Measurements from ENCODE around the gene NACC2.
"Not testable (repeated sequence)": the region's sequence is repeated elsewhere in the genome, so short reads cannot be mapped to it uniquely, and the experiment has no call there.

The NACC2 gene

DNA sequence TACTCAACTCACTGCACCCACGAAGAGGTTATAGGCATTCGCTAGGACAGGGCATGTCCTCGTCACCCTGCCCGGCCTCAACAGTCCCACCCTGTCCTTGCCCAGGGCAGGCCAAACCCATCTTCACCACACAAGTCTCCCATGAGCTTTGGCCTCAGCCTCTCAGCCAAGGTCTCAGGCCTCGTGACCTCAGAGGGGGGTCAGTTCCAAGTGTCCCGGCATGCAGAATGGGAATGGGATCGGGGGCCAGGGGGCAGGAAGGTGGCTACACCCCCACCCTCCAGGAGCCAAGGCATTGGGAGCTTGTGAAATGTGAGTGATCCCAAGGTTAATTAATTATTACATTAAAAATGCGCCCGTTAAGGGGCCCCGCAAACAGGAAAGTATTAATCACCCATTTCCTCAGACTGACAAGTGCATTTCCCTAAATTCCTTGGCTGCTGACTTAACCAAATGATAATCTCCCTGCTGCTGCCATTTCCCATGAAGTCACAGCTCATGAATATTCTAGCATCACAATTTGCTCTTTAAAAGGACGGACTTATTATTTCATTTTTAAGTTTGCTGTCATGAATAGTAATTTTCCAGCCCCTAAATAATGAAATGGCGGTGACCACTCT lies 125.9 kb downstream of the NACC2 start:
- Histone ChIP-seq H3K56ac (ENCODE audit: low read length) (no peak overlapping the region), H3K4ac (ENCODE audit: low read depth, low read length) (no peak overlapping the region), H3K4me2 (ENCODE audit: low read length) (no peak overlapping the region), H3K23ac (ENCODE audit: low read length) (no peak overlapping the region), H2BK15ac (replicated peaks; ENCODE audit: low read depth) (no peak overlapping the region), H2BK120ac (ENCODE audit: low read depth, low read length) (no peak overlapping the region), H3K27ac (ENCODE audit: low read depth, low read length) (no peak overlapping the region), H3K9ac (ENCODE audit: low read length) (no peak overlapping the region), H3K79me1 (ENCODE audit: low read length) (no peaks in the 10 kb centered on the region), H2AK5ac (ENCODE audit: low read length) (no peak overlapping the region), H3K18ac (ENCODE audit: low read length) (no peak overlapping the region), H3K79me2 (ENCODE audit: control insufficient read depth, insufficient read depth, low read length) (no peaks in the 10 kb centered on the region), H4K5ac (ENCODE audit: low read length) (no peak overlapping the region), H2BK5ac (ENCODE audit: low read length) (no peak overlapping the region), H3K4me3 (ENCODE audit: low read length) (no peak overlapping the region), H3K27me3 (ENCODE audit: insufficient read depth, low read length, poor library complexity) (no peaks in the 10 kb centered on the region), H3K4me1 (ENCODE audit: control insufficient read depth, low read depth, low read length) (no peaks in the 10 kb centered on the region), H3K36me3 (ENCODE audit: control insufficient read depth, insufficient read depth, low read length) (no peaks in the 10 kb centered on the region), H4K8ac (ENCODE audit: low read depth, low read length) (no peak overlapping the region)
- WGBS (ENCODE audit: extremely low coverage, insufficient coverage, low lambda C conversion rate), result no CpG with 5 or more reads among the region's 12 CpGs
- DNase-seq, result no peak

DNA sequence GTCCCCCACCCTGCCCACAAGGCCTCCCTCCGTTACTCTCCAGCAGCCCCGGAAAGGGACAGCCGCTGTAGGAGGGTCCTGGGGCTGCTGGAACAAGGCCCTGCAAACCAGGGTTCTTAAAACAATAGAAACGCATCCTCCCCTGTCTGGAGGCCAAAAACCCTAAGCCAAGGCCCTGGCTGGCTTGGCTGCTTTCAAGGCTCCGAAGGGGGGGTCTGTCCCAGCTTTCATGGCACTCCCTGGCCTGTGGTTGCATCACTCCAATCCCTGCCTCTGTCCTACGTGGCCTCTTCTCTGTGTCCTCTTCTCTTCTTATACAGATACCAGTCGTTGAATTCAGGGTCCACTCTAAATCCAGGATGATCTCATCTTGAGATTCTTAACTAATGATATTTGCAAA lies 126.5 kb downstream of the NACC2 start:
- Histone ChIP-seq H3K18ac (ENCODE audit: low read length) (no peak overlapping the region), H2BK5ac (ENCODE audit: low read length) (no peak overlapping the region), H2BK120ac (ENCODE audit: low read depth, low read length) (no peak overlapping the region), H3K27me3 (ENCODE audit: insufficient read depth, low read length, poor library complexity) (no peaks in the 10 kb centered on the region), H3K79me2 (ENCODE audit: control insufficient read depth, insufficient read depth, low read length) (no peaks in the 10 kb centered on the region), H3K27ac (ENCODE audit: low read depth, low read length) (no peak overlapping the region), H3K56ac (ENCODE audit: low read length) (no peak overlapping the region), H2BK15ac (replicated peaks; ENCODE audit: low read depth) (no peak overlapping the region), H3K4me3 (ENCODE audit: low read length) (no peak overlapping the region), H4K8ac (ENCODE audit: low read depth, low read length) (no peak overlapping the region), H3K9ac (ENCODE audit: low read length) (no peak overlapping the region), H2AK5ac (ENCODE audit: low read length) (no peak overlapping the region), H3K4me2 (ENCODE audit: low read length) (no peak overlapping the region), H3K36me3 (ENCODE audit: control insufficient read depth, insufficient read depth, low read length) (no peaks in the 10 kb centered on the region), H4K5ac (ENCODE audit: low read length) (no peak overlapping the region), H3K4ac (ENCODE audit: low read depth, low read length) (no peak overlapping the region), H3K4me1 (ENCODE audit: control insufficient read depth, low read depth, low read length) (no peaks in the 10 kb centered on the region), H3K79me1 (ENCODE audit: low read length) (no peaks in the 10 kb centered on the region), H3K23ac (ENCODE audit: low read length) (no peak overlapping the region)
- no CpG with 5 or more reads among the region's 7 CpGs for WGBS (ENCODE audit: extremely low coverage, insufficient coverage, low lambda C conversion rate)
- no peak for DNase-seq

DNA sequence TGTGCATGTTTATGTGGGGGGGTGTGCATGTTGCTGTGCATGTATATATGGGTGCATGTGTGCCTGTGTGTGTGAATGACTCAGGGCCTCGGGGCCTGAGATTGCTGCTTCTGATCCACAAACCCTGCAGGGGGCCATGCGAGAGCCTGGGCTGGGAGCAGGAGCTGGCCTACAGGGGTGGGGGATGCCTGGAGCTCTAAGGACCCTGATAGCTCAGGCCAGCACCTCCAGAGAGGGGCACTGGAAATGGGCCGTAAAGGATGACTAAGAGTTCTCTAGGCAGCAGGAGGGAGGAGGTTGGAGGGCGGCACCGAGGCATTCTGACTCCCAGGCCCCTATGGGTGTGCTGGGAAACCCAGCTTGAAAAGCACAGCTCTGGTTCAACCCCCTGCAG lies 127.0 kb downstream of the NACC2 start:
- no peak overlapping the region for H4K5ac ChIP-seq (ENCODE audit: low read length)
- H3K4me1 ChIP-seq (ENCODE audit: control insufficient read depth, low read depth, low read length), result no peaks in the 10 kb centered on the region
- no peak overlapping the region for H4K8ac ChIP-seq (ENCODE audit: low read depth, low read length)
- H3K23ac ChIP-seq (ENCODE audit: low read length), result no peak overlapping the region
- no CpG with 5 or more reads among the region's 5 CpGs for WGBS (ENCODE audit: extremely low coverage, insufficient coverage, low lambda C conversion rate)
- no peaks in the 10 kb centered on the region for H3K79me2 ChIP-seq (ENCODE audit: control insufficient read depth, insufficient read depth, low read length)
- no peak overlapping the region for H3K27ac ChIP-seq (ENCODE audit: low read depth, low read length)
- H3K79me1 ChIP-seq (ENCODE audit: low read length), result no peaks in the 10 kb centered on the region
- H3K36me3 ChIP-seq (ENCODE audit: control insufficient read depth, insufficient read depth, low read length), result no peaks in the 10 kb centered on the region
- H3K9ac ChIP-seq (ENCODE audit: low read length), result no peak overlapping the region
- H3K56ac ChIP-seq (ENCODE audit: low read length), result no peak overlapping the region
- H2BK120ac ChIP-seq (ENCODE audit: low read depth, low read length), result no peak overlapping the region
- H3K4me2 ChIP-seq (ENCODE audit: low read length), result no peak overlapping the region
- H3K4ac ChIP-seq (ENCODE audit: low read depth, low read length), result no peak overlapping the region
- DNase-seq, result peak; percentile 31
- no peak overlapping the region for H2BK15ac ChIP-seq (replicated peaks; ENCODE audit: low read depth)
- H3K27me3 ChIP-seq (ENCODE audit: insufficient read depth, low read length, poor library complexity), result no peaks in the 10 kb centered on the region
- no peak overlapping the region for H2AK5ac ChIP-seq (ENCODE audit: low read length)
- H3K4me3 ChIP-seq (ENCODE audit: low read length), result no peak overlapping the region
- no peak overlapping the region for H3K18ac ChIP-seq (ENCODE audit: low read length)
- no peak overlapping the region for H2BK5ac ChIP-seq (ENCODE audit: low read length)

GRCh38 chr9:135966916-135967260 lies 128.2 kb downstream of the NACC2 start:
- not testable (repeated sequence) for H3K79me2 ChIP-seq (ENCODE audit: control insufficient read depth, insufficient read depth, low read length); H3K23ac ChIP-seq (ENCODE audit: low read length); H3K4ac ChIP-seq (ENCODE audit: low read depth, low read length); DNase-seq; H3K4me3 ChIP-seq (ENCODE audit: low read length); H3K79me1 ChIP-seq (ENCODE audit: low read length); H3K18ac ChIP-seq (ENCODE audit: low read length); H3K36me3 ChIP-seq (ENCODE audit: control insufficient read depth, insufficient read depth, low read length); H2BK15ac ChIP-seq (replicated peaks; ENCODE audit: low read depth); H2BK120ac ChIP-seq (ENCODE audit: low read depth, low read length); H3K27ac ChIP-seq (ENCODE audit: low read depth, low read length); H3K9ac ChIP-seq (ENCODE audit: low read length); H4K5ac ChIP-seq (ENCODE audit: low read length); H2BK5ac ChIP-seq (ENCODE audit: low read length); H3K4me2 ChIP-seq (ENCODE audit: low read length); H3K4me1 ChIP-seq (ENCODE audit: control insufficient read depth, low read depth, low read length); H3K27me3 ChIP-seq (ENCODE audit: insufficient read depth, low read length, poor library complexity); H4K8ac ChIP-seq (ENCODE audit: low read depth, low read length); H2AK5ac ChIP-seq (ENCODE audit: low read length); H3K56ac ChIP-seq (ENCODE audit: low read length)
- WGBS (ENCODE audit: extremely low coverage, insufficient coverage, low lambda C conversion rate), result no CpG with 5 or more reads among the region's 16 CpGs

- Histone ChIP-seq H3K4me1 (ENCODE audit: control insufficient read depth, low read depth, low read length) (no peaks in the 10 kb centered on the region), H3K79me2 (ENCODE audit: control insufficient read depth, insufficient read depth, low read length) (peaks cover 2% of the 10 kb centered on the region), H3K23ac (ENCODE audit: low read length) (no peak overlapping the region), H4K5ac (ENCODE audit: low read length) (no peak overlapping the region), H3K9ac (ENCODE audit: low read length) (no peak overlapping the region), H2BK5ac (ENCODE audit: low read length) (no peak overlapping the region), H2AK5ac (ENCODE audit: low read length) (no peak overlapping the region), H3K56ac (ENCODE audit: low read length) (no peak overlapping the region), H3K27me3 (ENCODE audit: insufficient read depth, low read length, poor library complexity) (no peaks in the 10 kb centered on the region), H3K4me2 (ENCODE audit: low read length) (no peak overlapping the region), H3K79me1 (ENCODE audit: low read length) (no peaks in the 10 kb centered on the region), H3K36me3 (ENCODE audit: control insufficient read depth, insufficient read depth, low read length) (no peaks in the 10 kb centered on the region), H2BK120ac (ENCODE audit: low read depth, low read length) (no peak overlapping the region), H3K27ac (ENCODE audit: low read depth, low read length) (no peak overlapping the region), H3K18ac (ENCODE audit: low read length) (no peak overlapping the region), H4K8ac (ENCODE audit: low read depth, low read length) (no peak overlapping the region), H3K4ac (ENCODE audit: low read depth, low read length) (no peak overlapping the region), H3K4me3 (ENCODE audit: low read length) (no peak overlapping the region), H2BK15ac (replicated peaks; ENCODE audit: low read depth) (no peak overlapping the region)
- DNase-seq, result no peak
- WGBS (ENCODE audit: extremely low coverage, insufficient coverage, low lambda C conversion rate), result no CpG with 5 or more reads among the region's 11 CpGs
Observed at GRCh38 chr9:135965124-135965756, 129.8 kb downstream of the NACC2 start.

DNA sequence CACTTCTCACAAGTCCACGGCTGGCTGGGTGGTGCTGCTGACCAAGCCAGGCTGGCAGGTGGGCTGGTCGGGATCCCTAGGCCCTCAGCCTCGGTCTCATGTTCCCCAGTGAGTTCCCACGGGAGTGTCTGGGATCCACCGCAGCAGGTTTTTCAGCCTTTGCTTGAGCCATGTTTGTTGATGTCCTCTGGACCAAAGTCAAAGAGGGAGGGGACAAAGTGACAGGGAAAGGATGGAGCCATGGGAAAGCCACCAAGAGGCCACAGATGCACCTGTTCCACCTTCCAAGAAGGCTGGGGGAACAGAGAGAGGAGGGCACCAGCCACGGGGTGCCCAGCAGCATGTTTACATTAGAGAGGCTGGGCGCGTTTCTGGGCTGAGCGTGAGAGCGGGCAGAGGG lies 131.2 kb downstream of the NACC2 start:
- no peak for DNase-seq
- H4K8ac ChIP-seq (ENCODE audit: low read depth, low read length), result no peak overlapping the region
- no peak overlapping the region for H2BK15ac ChIP-seq (replicated peaks; ENCODE audit: low read depth)
- no peak overlapping the region for H3K56ac ChIP-seq (ENCODE audit: low read length)
- H3K36me3 ChIP-seq (ENCODE audit: control insufficient read depth, insufficient read depth, low read length), result no peaks in the 10 kb centered on the region
- H3K27me3 ChIP-seq (ENCODE audit: insufficient read depth, low read length, poor library complexity), result no peaks in the 10 kb centered on the region
- no peak overlapping the region for H3K4ac ChIP-seq (ENCODE audit: low read depth, low read length)
- peaks cover 3% of the 10 kb centered on the region for H3K79me1 ChIP-seq (ENCODE audit: low read length)
- no peak overlapping the region for H2AK5ac ChIP-seq (ENCODE audit: low read length)
- WGBS (ENCODE audit: extremely low coverage, insufficient coverage, low lambda C conversion rate), result no CpG with 5 or more reads among the region's 10 CpGs
- H2BK120ac ChIP-seq (ENCODE audit: low read depth, low read length), result no peak overlapping the region
- H3K4me3 ChIP-seq (ENCODE audit: low read length), result no peak overlapping the region
- no peak overlapping the region for H3K4me2 ChIP-seq (ENCODE audit: low read length)
- no peak overlapping the region for H4K5ac ChIP-seq (ENCODE audit: low read length)
- H2BK5ac ChIP-seq (ENCODE audit: low read length), result no peak overlapping the region
- H3K79me2 ChIP-seq (ENCODE audit: control insufficient read depth, insufficient read depth, low read length), result peaks cover 11% of the 10 kb centered on the region
- H3K18ac ChIP-seq (ENCODE audit: low read length), result no peak overlapping the region
- peaks cover 3% of the 10 kb centered on the region for H3K4me1 ChIP-seq (ENCODE audit: control insufficient read depth, low read depth, low read length)
- H3K23ac ChIP-seq (ENCODE audit: low read length), result no peak overlapping the region
- no peak overlapping the region for H3K27ac ChIP-seq (ENCODE audit: low read depth, low read length)
- no peak overlapping the region for H3K9ac ChIP-seq (ENCODE audit: low read length)

All from mesendoderm (in vitro differentiated cells).